Measurements from ENCODE around the gene CACNA2D2.

CACNA2D2 gene

DNA sequence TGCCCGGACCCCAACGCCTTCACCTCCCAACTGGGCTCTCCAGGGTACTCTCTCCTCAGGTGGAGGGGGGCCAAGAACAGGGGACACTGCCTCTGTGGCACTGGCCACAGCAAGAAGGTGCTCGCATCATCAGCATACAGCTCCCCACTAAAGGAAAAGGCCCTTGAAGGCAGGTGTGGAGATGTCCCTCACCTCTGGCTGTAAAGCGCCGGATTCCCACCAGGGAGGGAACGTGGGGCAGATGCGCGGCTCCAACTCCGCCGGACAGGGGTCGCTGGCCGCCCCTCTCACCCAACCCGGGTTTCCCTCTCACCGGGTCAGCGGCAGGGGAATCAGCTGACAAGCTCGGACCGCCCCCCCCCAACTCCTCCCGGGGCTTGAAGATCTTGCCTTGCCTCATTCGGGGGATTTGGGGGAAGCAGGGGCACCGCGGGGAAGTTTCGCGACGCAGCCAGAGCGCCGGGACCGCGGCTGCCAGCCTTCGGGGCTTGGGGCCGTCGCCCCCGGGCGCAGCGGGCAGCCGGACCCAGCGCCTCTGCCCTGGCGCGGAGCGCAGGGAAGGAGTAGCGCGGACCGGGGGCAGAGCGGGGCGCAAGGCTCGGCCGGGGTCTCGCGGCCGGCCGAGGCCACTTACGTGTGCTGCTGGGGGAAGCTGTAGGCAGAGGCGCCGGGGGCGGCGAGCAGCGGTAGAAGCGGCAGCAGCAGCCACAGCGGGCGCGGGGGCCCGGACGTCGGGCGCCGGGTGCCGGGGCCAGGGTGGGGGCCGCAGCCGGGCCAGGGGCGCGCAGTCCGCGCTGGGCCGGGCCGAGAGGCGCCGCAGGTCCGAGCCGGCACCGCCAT lies 630 bp downstream of the CACNA2D2 start:
- Histone ChIP-seq H4K20me1 (peaks cover 21% of the 10 kb centered on the region), H3K4me2 (peak overlapping the region; percentile 98), H3K9me3 (no peaks in the 10 kb centered on the region), H3K4me3 (peak overlapping the region; percentile 74), H3K27ac (0 out of 2 replicates have a peak overlapping the region, but pooled peaks have one; percentile 20), H3K36me3 (no peaks in the 10 kb centered on the region), H3K4me1 (peaks cover 31% of the 10 kb centered on the region), H3K27me3 (peaks cover 64% of the 10 kb centered on the region), H3K9ac (peak overlapping the region; percentile 62)
- no peak for TF ChIP-seq Cebpa-rat (IDR thresholded peaks at IDR 0.05)

DNA sequence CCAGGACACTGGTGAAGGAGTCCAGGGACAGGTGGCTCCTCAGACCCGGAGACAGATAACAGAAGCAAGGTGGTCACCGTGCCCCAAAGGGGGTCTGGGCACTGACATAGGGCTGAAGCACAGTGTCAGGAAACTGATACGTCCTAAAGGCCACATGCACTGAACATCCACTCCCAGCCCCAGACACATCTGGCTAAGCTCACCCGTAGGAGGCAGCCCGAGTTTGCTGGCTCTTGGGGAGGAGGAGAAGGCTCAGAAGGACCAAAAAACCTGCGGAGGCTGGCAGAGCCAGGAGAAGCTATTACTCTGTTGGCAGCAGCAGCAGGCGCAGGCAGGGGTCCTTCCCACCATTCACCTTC lies 1.2 kb downstream of the CACNA2D2 start:
- peak overlapping the region; percentile 98 for H3K4me2 ChIP-seq
- peak overlapping the region; percentile 62; the same call in 1 of the 2 replicates for H3K9ac ChIP-seq
- H3K4me3 ChIP-seq: peak overlapping the region; percentile 74
- TF ChIP-seq Cebpa-rat (IDR thresholded peaks at IDR 0.05): no peak
- no peaks in the 10 kb centered on the region for H3K9me3 ChIP-seq
- H4K20me1 ChIP-seq: peaks cover 21% of the 10 kb centered on the region
- H3K27me3 ChIP-seq: peaks cover 64% of the 10 kb centered on the region
- H3K4me1 ChIP-seq: peaks cover 37% of the 10 kb centered on the region
- H3K36me3 ChIP-seq: no peaks in the 10 kb centered on the region
- no peak overlapping the region for H3K27ac ChIP-seq

DNA sequence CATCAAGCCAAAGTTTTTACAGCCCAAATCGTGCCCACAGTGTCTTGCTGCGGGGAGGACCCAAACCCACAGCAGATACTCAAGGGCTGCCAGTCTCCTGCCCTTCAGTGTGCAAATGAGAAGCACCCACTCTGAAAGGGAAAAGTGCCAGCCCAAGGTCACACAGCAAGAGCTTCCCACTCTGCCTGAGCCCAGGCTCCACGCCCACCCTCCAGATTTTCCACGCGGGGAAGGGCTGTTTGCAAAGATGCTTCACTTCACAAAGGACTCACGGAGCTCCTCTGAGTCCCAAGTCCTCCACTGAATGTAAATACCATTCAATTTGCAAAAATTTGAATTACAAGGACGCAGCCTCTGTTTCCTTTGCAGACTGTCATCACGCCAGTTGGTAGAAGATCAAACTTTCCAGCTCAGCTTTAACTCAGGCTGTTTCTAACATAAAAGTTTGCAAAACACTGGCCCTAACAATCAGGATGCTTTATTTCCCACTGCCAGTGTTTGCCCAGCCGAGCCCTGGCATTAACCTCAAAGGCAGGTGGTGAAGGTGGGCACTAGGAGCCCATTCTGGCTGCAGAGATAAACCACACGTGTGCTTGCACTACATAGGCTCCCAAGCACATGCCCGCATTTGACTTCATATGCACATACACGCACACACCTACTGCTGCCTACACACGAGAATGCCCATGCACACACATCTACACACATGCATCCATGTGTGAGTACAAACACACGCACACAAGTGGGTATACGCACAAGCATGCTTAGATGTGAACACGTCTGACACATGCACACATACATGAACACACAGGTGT lies 7.6 kb downstream of the CACNA2D2 start:
- Histone ChIP-seq H3K4me2 (peak overlapping the region; percentile 97), H3K36me3 (no peaks in the 10 kb centered on the region), H3K27ac (no peak overlapping the region), H3K4me1 (peaks cover 76% of the 10 kb centered on the region), H3K9ac (no peak overlapping the region), H3K4me3 (no peak overlapping the region), H4K20me1 (peaks cover 7% of the 10 kb centered on the region; the same call in 1 of the 2 replicates), H3K27me3 (peaks cover 21% of the 10 kb centered on the region), H3K9me3 (no peaks in the 10 kb centered on the region)
- TF ChIP-seq Cebpa-rat (IDR thresholded peaks at IDR 0.05): no peak

DNA sequence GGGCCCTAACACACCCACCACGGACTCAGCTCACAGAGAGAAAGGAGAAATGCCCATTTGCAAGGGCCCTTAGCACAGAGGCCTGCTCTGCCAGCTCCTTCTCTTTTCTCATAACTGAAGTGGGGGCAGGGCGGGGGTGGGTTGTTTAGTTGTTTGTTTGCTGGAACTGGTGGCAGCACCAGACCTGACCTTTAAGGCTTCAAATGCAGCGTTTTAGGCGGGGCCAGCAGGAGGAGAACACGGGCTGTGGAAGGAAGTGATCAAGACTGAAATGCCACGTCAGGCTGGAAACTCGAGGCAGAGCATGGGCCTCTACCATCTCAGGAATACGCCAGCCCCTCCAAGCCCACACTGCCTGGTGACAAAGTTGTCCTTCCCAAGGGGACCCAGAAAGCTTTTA lies 9.3 kb downstream of the CACNA2D2 start:
- Histone ChIP-seq H3K27ac (peak overlapping the region; percentile 11; the same call in 1 of the 2 replicates), H3K36me3 (no peaks in the 10 kb centered on the region), H3K9me3 (no peaks in the 10 kb centered on the region), H4K20me1 (peaks cover 7% of the 10 kb centered on the region; the same call in 1 of the 2 replicates), H3K27me3 (peaks cover 4% of the 10 kb centered on the region), H3K9ac (no peak overlapping the region), H3K4me1 (peaks cover 89% of the 10 kb centered on the region), H3K4me2 (peak overlapping the region; percentile 97), H3K4me3 (no peak overlapping the region)
- TF ChIP-seq Cebpa-rat (IDR thresholded peaks at IDR 0.05): no peak

DNA sequence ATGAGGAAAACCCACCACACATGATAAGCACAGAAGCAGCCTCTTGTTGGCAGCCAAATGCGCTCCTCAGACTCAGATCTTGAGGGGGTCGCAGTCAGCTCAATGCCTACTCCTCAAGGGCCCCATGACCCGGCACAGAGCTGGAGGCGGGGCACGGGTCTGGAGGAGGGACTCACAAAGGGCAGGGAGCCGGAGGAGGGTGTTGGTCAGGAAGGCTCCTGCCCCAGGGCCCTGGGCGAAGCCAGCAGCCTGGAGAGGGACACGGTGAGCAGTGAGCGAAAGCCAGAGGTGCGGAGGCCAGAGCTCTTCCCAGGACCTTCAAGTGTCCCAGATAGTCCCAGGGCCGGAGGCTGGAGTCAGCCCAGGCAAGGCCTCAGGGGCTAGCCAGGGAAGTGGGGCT lies 9.8 kb downstream of the CACNA2D2 start:
- no peak for TF ChIP-seq Cebpa-rat (IDR thresholded peaks at IDR 0.05)
- Histone ChIP-seq H3K36me3 (no peaks in the 10 kb centered on the region), H3K27me3 (no peaks in the 10 kb centered on the region; the same call in 1 of the 2 replicates), H3K4me2 (peak overlapping the region; percentile 97), H3K9ac (no peak overlapping the region), H3K27ac (peak overlapping the region; percentile 11; the same call in 1 of the 2 replicates), H3K4me1 (peaks cover 89% of the 10 kb centered on the region), H3K4me3 (no peak overlapping the region), H4K20me1 (peaks cover 5% of the 10 kb centered on the region; the same call in 1 of the 2 replicates), H3K9me3 (no peaks in the 10 kb centered on the region)

DNA sequence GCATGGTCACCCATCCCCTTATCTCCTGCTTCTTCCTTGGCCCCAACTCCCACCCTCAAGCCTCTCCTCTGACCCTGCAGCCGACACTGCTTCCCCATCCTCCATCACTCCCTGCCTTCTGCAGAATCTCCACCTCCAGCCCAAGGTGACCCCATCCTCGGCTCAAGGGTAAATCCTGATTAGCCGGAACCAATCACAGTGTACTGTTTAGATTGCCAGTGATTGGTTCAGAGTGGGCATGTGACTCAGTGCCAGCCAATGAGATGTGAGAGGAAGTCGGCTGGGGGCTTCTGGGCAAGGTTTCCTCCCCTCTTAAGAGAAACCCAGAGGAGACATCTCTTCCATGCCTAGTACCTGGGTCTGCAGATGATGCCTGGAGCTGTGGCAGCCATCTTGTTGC lies 10.3 kb downstream of the CACNA2D2 start:
- Histone ChIP-seq H3K27me3 (no peaks in the 10 kb centered on the region), H3K9me3 (no peaks in the 10 kb centered on the region), H3K27ac (no peak overlapping the region), H3K9ac (no peak overlapping the region), H3K4me2 (peak overlapping the region; percentile 97), H3K36me3 (no peaks in the 10 kb centered on the region), H4K20me1 (no peaks in the 10 kb centered on the region; the same call in 1 of the 2 replicates), H3K4me1 (peaks cover 85% of the 10 kb centered on the region), H3K4me3 (no peak overlapping the region)
- TF ChIP-seq Cebpa-rat (IDR thresholded peaks at IDR 0.05): no peak

DNA sequence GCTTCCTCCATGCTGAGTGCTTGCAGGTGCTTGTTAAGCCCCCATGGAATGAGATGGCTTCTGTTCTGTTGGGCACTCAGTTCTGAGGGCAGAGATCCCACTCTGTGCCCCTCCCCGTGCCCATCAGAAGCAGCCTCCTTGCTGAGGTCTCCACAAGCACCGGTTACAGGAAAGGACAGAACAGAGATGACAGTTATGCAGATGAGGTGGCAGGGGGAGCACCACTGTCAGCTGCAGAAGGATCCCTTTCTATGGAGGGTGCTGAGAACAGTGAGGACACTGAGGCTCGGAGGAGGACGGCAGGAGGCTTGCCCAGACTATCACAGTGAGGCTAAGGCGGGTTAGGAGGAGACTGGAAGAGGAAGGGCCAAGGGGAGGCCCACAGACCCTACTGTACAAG lies 12.4 kb downstream of the CACNA2D2 start:
- Histone ChIP-seq H3K4me1 (peaks cover 64% of the 10 kb centered on the region), H3K9ac (peak overlapping the region; percentile 70), H3K4me3 (peak overlapping the region; percentile 45), H3K27ac (peak overlapping the region; percentile 75), H3K27me3 (no peaks in the 10 kb centered on the region), H3K9me3 (no peaks in the 10 kb centered on the region), H4K20me1 (no peaks in the 10 kb centered on the region), H3K36me3 (no peaks in the 10 kb centered on the region), H3K4me2 (peak overlapping the region; percentile 97)
- no peak for TF ChIP-seq Cebpa-rat (IDR thresholded peaks at IDR 0.05)

DNA sequence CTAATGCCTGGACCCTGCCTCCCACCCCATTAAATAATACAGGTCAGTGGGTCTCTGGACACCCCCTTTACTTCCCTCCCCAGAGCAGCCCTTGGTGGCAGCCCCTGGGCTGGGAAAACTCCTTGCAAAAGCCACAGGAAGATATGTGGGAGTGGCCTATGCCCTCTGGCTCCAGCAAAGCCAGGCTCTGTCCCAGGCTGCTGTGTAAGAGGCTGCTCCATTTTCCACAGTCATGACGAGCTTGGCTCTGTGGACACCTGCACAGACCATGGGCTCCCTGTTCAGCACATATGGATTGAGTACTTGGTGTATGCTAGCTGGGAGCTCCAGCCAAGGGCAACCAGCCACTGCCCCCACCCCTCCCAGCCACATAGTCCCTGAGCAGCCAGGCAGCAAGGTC lies 13.0 kb downstream of the CACNA2D2 start:
- no peaks in the 10 kb centered on the region for H3K27me3 ChIP-seq
- TF ChIP-seq Cebpa-rat (IDR thresholded peaks at IDR 0.05): no peak
- peaks cover 58% of the 10 kb centered on the region for H3K4me1 ChIP-seq
- no peaks in the 10 kb centered on the region for H4K20me1 ChIP-seq
- peak overlapping the region; percentile 97 for H3K4me2 ChIP-seq
- H3K4me3 ChIP-seq: peak overlapping the region; percentile 45; the same call in 1 of the 2 replicates
- H3K9ac ChIP-seq: peak overlapping the region; percentile 70; the same call in 1 of the 2 replicates
- H3K27ac ChIP-seq: peak overlapping the region; percentile 75
- no peaks in the 10 kb centered on the region for H3K9me3 ChIP-seq
- H3K36me3 ChIP-seq: no peaks in the 10 kb centered on the region

DNA sequence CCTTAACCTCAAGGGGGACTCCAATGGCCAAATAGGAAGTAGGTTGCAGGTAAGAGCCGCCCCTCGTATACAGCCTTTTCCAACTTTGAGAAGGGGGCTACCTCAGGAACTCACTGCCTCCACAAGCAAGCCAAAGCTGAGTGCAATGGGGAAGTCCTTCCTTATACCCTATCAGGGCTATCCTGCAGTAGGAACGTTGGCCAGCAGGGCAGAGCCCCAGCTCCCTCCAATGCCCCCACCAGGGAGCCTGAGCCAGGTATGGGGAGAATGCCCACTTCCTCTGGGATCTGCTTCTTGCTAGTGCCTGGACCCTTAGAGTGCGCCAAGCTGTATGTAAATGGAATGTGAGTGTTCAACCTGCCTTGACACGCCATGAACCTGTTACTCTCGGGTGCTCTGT lies 16.3 kb downstream of the CACNA2D2 start:
- Histone ChIP-seq H3K36me3 (no peaks in the 10 kb centered on the region), H3K27ac (no peak overlapping the region), H3K27me3 (no peaks in the 10 kb centered on the region), H3K4me3 (no peak overlapping the region), H3K4me2 (no peak overlapping the region), H4K20me1 (no peaks in the 10 kb centered on the region), H3K4me1 (peaks cover 42% of the 10 kb centered on the region), H3K9ac (no peak overlapping the region), H3K9me3 (no peaks in the 10 kb centered on the region)
- no peak for TF ChIP-seq Cebpa-rat (IDR thresholded peaks at IDR 0.05)

All from BLaER1 (cell line).